ENCODE measurements around the gene TBX2.

TBX2 gene

DNA sequence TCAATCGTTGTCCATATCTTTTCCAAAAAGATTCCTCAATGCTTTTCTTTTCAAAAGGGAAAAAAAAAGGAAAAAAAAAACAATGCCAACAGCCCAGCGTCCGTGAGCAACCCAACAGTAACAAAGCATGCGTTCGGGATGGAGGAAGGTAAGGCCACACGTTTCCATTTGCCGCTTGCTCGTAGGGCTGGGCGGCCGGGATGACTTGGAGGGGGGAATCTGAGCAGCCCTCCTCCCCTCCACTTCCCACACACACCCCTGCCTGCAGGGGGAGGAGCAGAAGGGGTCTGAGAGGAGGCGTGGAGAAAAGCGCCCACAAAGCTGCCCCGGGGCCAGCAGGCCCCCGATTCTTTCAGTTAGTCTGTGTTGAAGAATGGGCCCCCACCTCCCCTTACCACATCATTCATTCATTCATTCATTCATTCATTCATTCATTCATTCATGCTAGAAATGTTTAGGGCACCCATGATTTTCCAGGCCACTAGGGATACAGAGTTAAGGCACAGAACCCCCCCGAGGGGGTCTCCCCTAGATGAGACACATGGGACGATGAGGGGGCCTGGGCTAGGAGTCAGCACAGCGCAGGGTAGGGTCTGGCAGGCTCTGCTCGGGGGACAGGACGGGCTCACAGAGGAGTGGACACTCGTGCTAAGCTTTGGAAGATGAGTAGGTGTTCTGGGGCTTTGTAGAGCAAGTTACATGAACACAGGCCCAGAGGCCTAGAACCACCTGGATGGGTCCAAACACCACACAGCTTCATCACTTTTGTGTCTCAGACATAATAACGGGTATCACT lies 10.9 kb upstream of the TBX2 start:
- DNase-seq: no peak

DNA sequence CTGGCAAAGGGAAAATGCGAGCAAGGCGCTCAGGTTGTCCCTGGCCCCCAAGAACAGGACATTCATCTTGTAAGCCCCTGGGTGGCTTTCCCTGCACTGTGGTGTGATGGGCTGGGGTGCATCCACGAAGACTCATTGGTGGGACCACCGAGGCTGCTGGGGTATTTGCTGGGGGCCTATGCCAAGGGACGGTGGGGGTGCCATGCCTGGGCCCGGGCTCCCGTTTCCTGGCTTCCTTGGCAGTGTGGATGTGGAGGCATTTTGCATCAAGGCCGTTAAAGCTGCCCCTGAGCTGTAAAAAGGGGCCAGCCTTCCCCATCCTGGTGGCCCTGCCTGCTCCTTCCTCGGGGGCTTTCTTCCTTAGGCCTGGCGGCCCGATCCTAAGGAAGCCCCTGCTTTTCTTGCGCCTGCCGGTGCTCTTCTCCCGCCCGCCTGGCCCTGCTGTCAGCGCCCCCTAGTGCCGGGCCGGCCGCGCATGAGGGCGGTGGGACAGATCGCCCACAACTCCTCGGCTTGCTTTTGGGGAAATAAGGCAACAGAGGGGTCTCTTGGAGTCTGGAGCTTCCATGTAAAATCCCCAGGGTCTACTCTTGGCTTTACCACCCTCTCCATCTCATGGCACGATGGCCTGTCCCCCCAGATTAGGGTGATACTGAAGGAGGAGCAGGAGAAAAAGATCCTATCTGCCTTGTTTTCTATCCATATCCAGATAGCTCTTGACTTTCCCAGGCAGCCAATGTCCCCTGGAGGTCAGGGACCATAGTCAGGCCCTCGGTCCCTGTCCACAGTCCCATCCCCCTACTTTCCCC lies 9.8 kb upstream of the TBX2 start:
- DNase-seq: peak; percentile 58

GRCh38 chr17:61390479-61390791 lies 9.2 kb upstream of the TBX2 start:
- DNase-seq: no peak

GRCh38 chr17:61391595-61392291 lies 7.9 kb upstream of the TBX2 start:
- DNase-seq: no peak

DNA sequence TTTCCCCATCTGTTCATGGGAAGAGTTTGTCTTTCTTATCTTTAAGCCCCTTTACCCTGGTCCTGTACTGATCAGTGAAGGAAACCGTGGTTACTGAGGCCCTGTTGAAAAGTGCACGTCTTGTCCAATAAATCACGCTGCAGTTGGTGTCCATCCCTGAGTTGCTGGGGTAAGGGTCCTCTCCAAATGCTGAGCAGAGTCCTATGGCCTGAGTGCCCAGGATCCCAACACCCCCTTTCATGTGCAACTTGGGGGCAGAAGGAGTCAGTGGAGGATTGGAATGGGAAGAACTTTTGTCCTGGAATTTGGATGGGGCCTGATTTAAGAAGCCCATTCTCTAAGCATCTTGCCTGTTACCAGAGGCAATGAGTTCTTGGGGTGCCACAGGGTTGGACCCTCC lies 7.0 kb upstream of the TBX2 start:
- no peak for DNase-seq

GRCh38 chr17:61393550-61393903 lies 6.1 kb upstream of the TBX2 start:
- peak; percentile 35 for DNase-seq

DNA sequence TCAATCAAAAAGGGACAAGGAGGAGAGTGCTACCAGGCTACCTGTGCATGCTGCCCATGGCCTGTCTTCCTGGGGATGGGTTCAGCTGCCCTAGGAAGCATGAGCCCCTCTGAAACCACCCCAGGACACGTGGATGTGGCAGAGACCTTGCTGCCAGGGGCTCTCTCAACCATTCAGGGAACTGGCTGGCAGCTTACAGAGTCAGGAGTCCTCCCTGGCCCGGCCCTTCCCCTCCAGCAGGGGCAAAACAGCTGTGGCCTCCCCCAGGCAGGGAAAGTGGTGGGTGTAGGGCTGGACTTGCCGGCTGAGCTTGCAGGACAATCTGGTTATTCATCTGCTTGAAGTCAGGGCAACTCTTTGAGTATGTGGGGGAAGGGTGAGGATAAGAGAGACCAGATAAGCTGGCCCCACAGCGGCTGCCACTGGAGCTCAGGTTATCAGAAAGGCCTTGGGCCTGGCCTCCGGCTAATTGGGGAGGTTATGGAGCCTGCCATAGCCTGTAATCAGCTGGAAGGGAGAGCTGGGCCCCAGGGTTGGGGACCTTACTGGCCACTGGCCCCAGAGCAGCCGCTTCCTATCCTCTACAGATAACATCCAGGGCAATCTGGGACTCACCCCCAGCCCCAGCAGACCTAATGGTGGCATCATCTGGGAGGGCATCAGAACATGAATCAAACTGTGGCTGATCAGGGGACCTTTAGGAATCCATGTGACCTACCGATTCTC lies 5.6 kb upstream of the TBX2 start:
- DNase-seq: no peak

DNA sequence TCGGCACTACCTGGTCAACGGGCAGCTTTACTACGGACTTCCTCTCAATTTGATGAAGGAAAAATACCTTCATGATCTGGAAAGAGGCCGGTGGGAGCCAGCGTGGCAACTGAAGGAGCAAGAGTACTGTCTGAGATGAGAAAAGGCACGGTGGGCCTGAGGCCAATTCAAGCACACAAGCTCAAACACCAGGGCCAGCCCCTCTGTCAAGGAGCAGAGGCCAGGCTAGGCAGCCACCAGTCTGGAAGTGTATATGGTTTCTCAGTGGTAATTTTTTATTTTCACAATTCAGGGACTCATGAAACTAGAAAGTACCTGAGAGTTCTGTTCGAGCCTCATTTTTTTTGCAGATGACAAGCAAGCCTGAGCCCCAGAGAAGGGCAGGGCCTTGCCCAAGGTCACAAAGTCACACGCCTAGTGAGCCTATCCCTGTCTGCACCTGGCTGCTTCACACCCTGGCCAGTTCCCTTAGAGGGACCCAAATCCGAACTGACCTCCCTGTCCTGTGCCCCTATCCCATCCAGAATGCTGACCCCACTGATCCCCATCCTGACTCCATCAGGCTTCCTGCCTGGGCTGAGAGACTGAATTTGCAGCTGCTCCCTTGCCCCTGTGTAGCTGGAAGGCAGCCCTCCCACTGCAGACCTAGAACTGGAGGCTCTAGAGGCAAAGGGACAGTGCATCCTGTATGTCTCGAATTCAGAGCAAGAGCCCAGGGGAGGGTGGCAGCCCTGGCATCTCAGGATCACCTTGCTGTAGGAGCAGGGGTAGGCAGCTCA lies 4.8 kb upstream of the TBX2 start:
- no peak for DNase-seq

GRCh38 chr17:61395409-61395982 lies 4.1 kb upstream of the TBX2 start:
- no peak for DNase-seq

DNA sequence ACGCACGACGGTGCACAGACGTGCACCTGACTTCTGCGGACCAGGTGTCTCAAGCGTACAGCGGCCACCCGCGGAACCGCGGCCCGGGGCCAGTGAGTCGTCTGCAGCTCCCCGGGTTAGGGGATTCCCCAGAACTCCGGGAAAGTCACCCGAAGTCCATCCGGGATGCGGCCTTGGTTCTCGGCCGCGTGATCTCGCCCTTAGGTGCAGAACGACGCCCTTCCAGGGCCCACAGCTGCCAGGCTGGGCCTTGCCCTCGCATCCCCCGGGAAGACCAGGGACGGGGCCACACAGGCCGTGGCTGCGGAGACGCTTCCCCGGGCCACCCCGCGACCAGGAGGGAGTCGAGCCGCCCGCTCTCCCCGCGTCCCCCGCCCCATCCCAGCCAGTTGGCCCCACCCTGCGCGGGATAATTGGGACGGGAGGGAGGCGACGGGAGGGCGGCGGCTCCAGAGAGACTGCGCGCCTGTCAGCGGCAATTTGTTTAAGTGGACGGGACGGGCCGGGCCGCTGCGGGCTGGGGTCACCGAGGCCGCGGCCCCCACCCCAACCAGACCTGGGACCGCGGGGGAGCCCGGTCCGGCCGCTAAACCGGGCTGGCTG lies 3.6 kb upstream of the TBX2 start:
- peak; percentile 16 for DNase-seq

- DNase-seq: peak; percentile 9
Measured at GRCh38 chr17:61396586-61397085, 3.0 kb upstream of the TBX2 start.

GRCh38 chr17:61397086-61397842 lies 2.4 kb upstream of the TBX2 start:
- DNase-seq: peak; percentile 35

- DNase-seq: peak; percentile 57
Measured at GRCh38 chr17:61398721-61399130, 917 bp upstream of the TBX2 start.

DNA sequence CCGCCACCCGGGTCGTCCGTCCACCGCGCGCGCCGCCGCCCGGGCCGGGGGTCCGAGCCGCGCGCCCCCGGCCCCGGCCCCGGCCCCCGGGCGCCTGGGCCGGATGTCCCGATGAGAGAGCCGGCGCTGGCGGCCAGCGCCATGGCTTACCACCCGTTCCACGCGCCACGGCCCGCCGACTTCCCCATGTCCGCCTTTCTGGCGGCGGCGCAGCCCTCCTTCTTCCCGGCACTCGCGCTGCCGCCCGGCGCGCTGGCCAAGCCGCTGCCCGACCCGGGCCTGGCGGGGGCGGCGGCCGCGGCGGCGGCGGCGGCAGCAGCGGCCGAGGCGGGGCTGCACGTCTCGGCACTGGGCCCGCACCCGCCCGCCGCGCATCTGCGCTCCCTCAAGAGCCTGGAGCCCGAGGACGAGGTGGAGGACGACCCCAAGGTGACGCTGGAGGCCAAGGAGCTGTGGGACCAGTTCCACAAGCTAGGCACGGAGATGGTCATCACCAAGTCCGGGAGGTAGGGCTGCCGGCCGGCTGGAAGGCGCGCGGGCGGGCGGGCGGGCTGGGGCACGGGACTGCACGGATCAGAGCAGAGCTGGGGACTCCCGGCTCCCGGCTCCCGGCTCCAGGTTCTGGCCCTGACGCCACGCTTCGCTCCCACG lies 548 bp downstream of the TBX2 start:
- peak; percentile 61 for DNase-seq

DNA sequence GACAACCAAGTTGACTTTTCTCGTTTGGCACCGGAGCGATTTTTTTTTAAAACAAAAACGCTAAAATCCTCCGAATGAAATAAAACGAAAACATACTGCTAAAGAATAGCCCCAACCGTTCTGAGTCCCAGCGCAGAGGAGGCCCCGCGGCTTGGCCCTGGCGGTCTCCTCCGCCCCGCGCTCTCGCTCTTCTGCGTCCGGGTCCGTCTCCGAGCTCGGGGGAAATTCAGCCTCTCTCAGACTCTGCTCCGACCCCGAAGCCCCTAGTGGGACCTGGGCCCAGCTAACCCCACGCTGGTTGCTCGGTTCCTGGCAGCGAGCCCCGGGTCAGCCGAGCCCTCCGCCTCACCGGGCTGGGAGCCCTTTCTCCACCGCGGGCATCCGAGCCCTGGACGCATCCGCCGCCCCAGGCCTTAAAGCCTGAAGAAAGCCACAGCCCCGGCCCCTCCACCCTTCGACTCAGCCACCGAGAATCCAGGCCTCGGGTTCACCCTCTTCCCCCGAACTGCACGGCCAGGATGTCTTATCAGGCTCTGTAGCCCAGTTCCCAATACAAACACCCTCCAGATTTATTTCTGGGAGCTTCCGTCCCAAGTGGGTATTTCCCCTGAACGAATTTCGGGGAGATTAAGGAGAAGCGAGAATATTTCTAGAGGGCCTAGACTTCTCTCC lies 1.2 kb downstream of the TBX2 start:
- DNase-seq: no peak

DNA sequence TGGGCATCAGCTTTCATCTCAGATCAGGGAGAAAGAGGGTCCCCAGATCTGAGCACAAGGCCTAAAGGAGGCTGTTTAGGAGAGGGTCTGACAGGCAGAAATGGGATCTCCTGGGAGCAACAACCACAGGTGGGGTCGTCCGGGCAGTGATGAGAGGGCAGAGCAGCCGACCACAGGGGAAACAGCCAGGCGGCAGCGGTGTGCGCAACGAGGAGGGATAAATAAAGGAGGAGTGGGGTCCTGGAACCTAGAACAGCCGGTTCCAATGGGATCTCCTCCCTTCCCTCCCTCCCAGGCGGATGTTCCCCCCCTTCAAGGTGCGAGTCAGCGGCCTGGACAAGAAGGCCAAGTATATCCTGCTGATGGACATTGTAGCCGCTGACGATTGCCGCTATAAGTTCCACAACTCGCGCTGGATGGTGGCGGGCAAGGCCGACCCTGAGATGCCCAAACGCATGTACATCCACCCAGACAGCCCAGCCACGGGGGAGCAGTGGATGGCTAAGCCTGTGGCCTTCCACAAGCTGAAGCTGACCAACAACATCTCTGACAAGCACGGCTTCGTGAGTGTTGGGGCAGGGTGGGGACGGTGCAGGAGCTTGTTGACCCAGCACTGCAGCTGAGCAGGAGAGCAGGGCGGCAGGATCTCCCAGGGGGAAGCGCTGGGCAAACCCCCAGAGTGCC lies 1.9 kb downstream of the TBX2 start:
- peak; percentile 8 for DNase-seq

GRCh38 chr17:61402073-61402541 lies 2.5 kb downstream of the TBX2 start:
- DNase-seq: no peak

GRCh38 chr17:61402978-61403800 lies 3.5 kb downstream of the TBX2 start:
- peak; percentile 71 for DNase-seq

Measured in DMS53 (cell line).